H9 (cell line): Measurements from ENCODE around the gene AP3S2. TPM values are rescaled to one million over a fixed set of nuclear protein-coding genes. Genes with fewer than 3 reads are reported as not detected.

Experiments
- DNase-seq: peaks from one replicate; pipeline ENCODE4 v3.0.0-alpha.2; 2017
- H2AFZ ChIP-seq: one replicate; pipeline ENCODE4 v1.6.1; 2013; ENCODE audit warnings: mild to moderate bottlenecking, low read length, control low read depth, moderate library complexity
- H2AK5ac ChIP-seq: 2 replicates; pipeline ENCODE4 v1.6.1; 2013; ENCODE audit warnings: low read length, control low read depth, mixed read lengths; ENCODE audit not compliant: insufficient read length
- H2BK120ac ChIP-seq: one replicate; pipeline ENCODE4 v1.6.1; 2013; ENCODE audit warnings: low read depth, mild to moderate bottlenecking, low read length, control low read depth, inconsistent platforms; ENCODE audit not compliant: poor library complexity, severe bottlenecking
- H2BK12ac ChIP-seq: 2 replicates; pipeline ENCODE4 v1.6.1; 2013; ENCODE audit warnings: low read length, control low read depth, mixed read lengths, low read depth; ENCODE audit not compliant: insufficient read length
- H2BK15ac ChIP-seq: 2 replicates; pipeline ENCODE4 v1.6.1; 2013; ENCODE audit warnings: low read depth, low read length, control low read depth
- H2BK20ac ChIP-seq: one replicate; pipeline ENCODE4 v1.6.1; 2013; ENCODE audit warnings: low read depth, mild to moderate bottlenecking, low read length, control low read depth, inconsistent platforms; ENCODE audit not compliant: poor library complexity, severe bottlenecking
- H2BK5ac ChIP-seq: 2 replicates; pipeline ENCODE4 v1.6.1; 2013; ENCODE audit warnings: low read length, control low read depth, mixed read lengths; ENCODE audit not compliant: insufficient read length
- H3K14ac ChIP-seq: 2 replicates; pipeline ENCODE4 v1.6.1; 2013; ENCODE audit warnings: low read length, control low read depth; ENCODE audit not compliant: insufficient read depth
- H3K18ac ChIP-seq: 2 replicates; pipeline ENCODE4 v1.6.1; 2013; ENCODE audit warnings: low read depth, mild to moderate bottlenecking, mixed read lengths, low read length, control low read depth; ENCODE audit not compliant: insufficient read length
- H3K23ac ChIP-seq: 2 replicates; pipeline ENCODE4 v1.6.1; 2013; ENCODE audit warnings: low read length, control low read depth, mixed read lengths, low read depth; ENCODE audit not compliant: insufficient read length
- H3K23me2 ChIP-seq: 2 replicates; pipeline ENCODE4 v1.6.1; 2013; ENCODE audit warnings: low read depth, mild to moderate bottlenecking, mixed read lengths, low read length, control low read depth; ENCODE audit not compliant: insufficient read length, poor library complexity, severe bottlenecking
- H3K27ac ChIP-seq: 2 replicates; pipeline ENCODE4 v1.5.1; 2013; ENCODE audit warnings: low read length, control low read depth, mixed read lengths, low read depth; ENCODE audit not compliant: insufficient read length
- H3K27me3 ChIP-seq: 2 replicates; pipeline ENCODE4 v1.6.1; 2013; ENCODE audit warnings: low read length, control low read depth, inconsistent platforms; ENCODE audit not compliant: insufficient read depth
- H3K4ac ChIP-seq: 2 replicates; pipeline ENCODE4 v1.6.1; 2013; ENCODE audit warnings: low read depth, mild to moderate bottlenecking, control low read depth, inconsistent platforms, low read length, moderate library complexity
- H3K4me1 ChIP-seq: 2 replicates; pipeline ENCODE4 v1.6.1; 2013; ENCODE audit warnings: low read length, control low read depth, inconsistent platforms; ENCODE audit not compliant: insufficient read depth
- H3K4me2 ChIP-seq: 2 replicates; pipeline ENCODE4 v1.6.1; 2013; ENCODE audit warnings: low read length, control low read depth, mixed read lengths; ENCODE audit not compliant: insufficient read length, insufficient read depth
- H3K56ac ChIP-seq: 2 replicates; pipeline ENCODE4 v1.6.1; 2013; ENCODE audit warnings: low read depth, mild to moderate bottlenecking, mixed read lengths, low read length, control low read depth; ENCODE audit not compliant: insufficient read length
- H3K79me1 ChIP-seq: 2 replicates; pipeline ENCODE4 v1.6.1; 2013; ENCODE audit warnings: low read depth, mild to moderate bottlenecking, moderate library complexity, low read length, control low read depth, inconsistent platforms; ENCODE audit not compliant: insufficient read depth, poor library complexity, severe bottlenecking
- H3K79me2 ChIP-seq: 2 replicates; pipeline ENCODE4 v1.6.1; 2013; ENCODE audit warnings: low read length, control low read depth, inconsistent platforms; ENCODE audit not compliant: insufficient read depth
- H3K9ac ChIP-seq: 2 replicates; pipeline ENCODE4 v1.6.1; 2013; ENCODE audit warnings: low read length, control low read depth, mixed read lengths; ENCODE audit not compliant: insufficient read length; ENCODE audit errors: extremely low read depth
- H3K9me3 ChIP-seq: one replicate; pipeline ENCODE4 v1.6.1; 2013; ENCODE audit warnings: low read depth, low read length, inconsistent platforms; ENCODE audit not compliant: control insufficient read depth
- H3T11ph ChIP-seq: one replicate; pipeline ENCODE4 v1.6.1; 2013; ENCODE audit warnings: mild to moderate bottlenecking, low read length, control low read depth, inconsistent platforms
- H4K20me1 ChIP-seq: one replicate; pipeline ENCODE4 v1.6.1; 2013; ENCODE audit not compliant: control insufficient read depth, insufficient read length, insufficient read depth
- H4K5ac ChIP-seq: 2 replicates; pipeline ENCODE4 v1.6.1; 2013; ENCODE audit warnings: low read depth, mild to moderate bottlenecking, mixed read lengths, low read length, control low read depth; ENCODE audit not compliant: insufficient read length
- H4K8ac ChIP-seq: replicated peaks from 2 replicates; pipeline ENCODE4 v1.6.1; 2013; ENCODE audit warnings: low read length, control low read depth, mixed read lengths, low read depth; ENCODE audit not compliant: insufficient read length
- H4K91ac ChIP-seq: 2 replicates; pipeline ENCODE4 v1.6.1; 2013; ENCODE audit warnings: low read depth, mild to moderate bottlenecking, moderate library complexity, mixed read lengths, low read length, control low read depth; ENCODE audit not compliant: insufficient read length
- H3K27ac Mint-ChIP-seq, 3 experiments: 2 replicates in 2 of 3; 3 replicates in 1 of 3; pipeline ENCODE4 v1.8.0; 2020 to 2021; ENCODE audit warnings: mixed read lengths in 3 of 3, mild to moderate bottlenecking in 1 of 3, moderate library complexity in 1 of 3
- H3K27me3 Mint-ChIP-seq: 2 replicates; pipeline ENCODE4 v1.8.0; 2021; ENCODE audit warnings: low read depth, mild to moderate bottlenecking, moderate library complexity, mixed read lengths
- H3K36me3 Mint-ChIP-seq, 3 experiments: 2 replicates in 2 of 3; 3 replicates in 1 of 3; pipeline ENCODE4 v1.8.0; 2020 to 2021; ENCODE audit warnings: low read depth in 3 of 3, mixed read lengths in 3 of 3; ENCODE audit not compliant: insufficient read depth in 1 of 3
- H3K4me1 Mint-ChIP-seq, 2 experiments: 2 replicates each; pipeline ENCODE4 v1.8.0; 2020; ENCODE audit warnings: mixed read lengths in 2 of 2
- H3K4me3 Mint-ChIP-seq, 2 experiments: 2 replicates in 1 of 2; 3 replicates in 1 of 2; pipeline ENCODE4 v1.8.0; 2020 to 2021; ENCODE audit warnings: mild to moderate bottlenecking in 2 of 2, mixed read lengths in 2 of 2, moderate library complexity in 1 of 2
- H3K9me3 Mint-ChIP-seq, 2 experiments: 2 replicates in 1 of 2; 3 replicates in 1 of 2; pipeline ENCODE4 v1.8.0; 2020; ENCODE audit warnings: mild to moderate bottlenecking in 2 of 2, mixed read lengths in 2 of 2, moderate library complexity in 1 of 2
- WGBS: extraction: QIAGEN DNeasy Blood & Tissue Kit; methylation state at CpG from one replicate; pipeline ENCODE4 v1.1.7; 2013; ENCODE audit warnings: missing lambda C conversion rate, low lambda C conversion rate, mixed read lengths; ENCODE audit not compliant: insufficient read length; ENCODE audit errors: extremely low coverage; 5-methylcytosine and 5-hydroxymethylcytosine counted together
- total RNA-seq: library from RNA; stranded (reverse); gene quantifications from 2 replicates; pipeline ENCODE4 v1.2.1, GENCODE V29; 2021
- TF ChIP-seq, protein P1 (sequence below): fragments of 200-600 bp; sonication (generic); conservative IDR thresholded peaks from 3 replicates; pipeline ENCODE4 v1.8.0; 2021; ENCODE audit warnings: antibody characterized with exemption, mild to moderate bottlenecking

The AP3S2 gene
- total RNA-seq, 1 experiment from 2014 or later, result 33.9 TPM

GRCh38 chr15:89785064-89785773, 108.6 kb downstream of the AP3S2 start:
- Histone ChIP-seq H4K5ac (no peak overlapping the region), H3K27me3 (no peaks in the 10 kb centered on the region), H2AFZ (no peak overlapping the region), H2AK5ac (no peak overlapping the region), H3T11ph (no peak overlapping the region), H3K9me3 (no peaks in the 10 kb centered on the region), H2BK20ac (no peak overlapping the region), H3K4me1 (peaks cover 6% of the 10 kb centered on the region), H4K8ac (no peak overlapping the region), H4K91ac (no peak overlapping the region), H2BK15ac (no peak overlapping the region), H2BK12ac (no peak overlapping the region), H3K14ac (no peak overlapping the region), H3K79me1 (no peaks in the 10 kb centered on the region), H3K27ac (no peak overlapping the region), H2BK5ac (no peak overlapping the region), H3K56ac (no peak overlapping the region), H3K4ac (no peak overlapping the region), H4K20me1 (no peaks in the 10 kb centered on the region), H3K23me2 (no peaks in the 10 kb centered on the region), H3K9ac (no peak overlapping the region), H3K79me2 (no peaks in the 10 kb centered on the region), H3K18ac (no peak overlapping the region), H3K4me2 (no peak overlapping the region), H3K23ac (no peak overlapping the region), H2BK120ac (no peak overlapping the region)
- H3K4me1 Mint-ChIP-seq, result peaks cover 21 to 24% of the 10 kb centered on the region in 2 experiments
- H3K4me3 Mint-ChIP-seq, result no peak overlapping the region
- peaks cover 4 to 9% (median 5%) of the 10 kb centered on the region in 3 experiments; a peak in 5 of 7 replicates for H3K36me3 Mint-ChIP-seq
- WGBS, result no CpG with 5 or more reads among the region's 13 CpGs
- no peak overlapping the region for H3K27ac Mint-ChIP-seq
- peak; percentile 24 for DNase-seq
- TF ChIP-seq, protein P1, sequence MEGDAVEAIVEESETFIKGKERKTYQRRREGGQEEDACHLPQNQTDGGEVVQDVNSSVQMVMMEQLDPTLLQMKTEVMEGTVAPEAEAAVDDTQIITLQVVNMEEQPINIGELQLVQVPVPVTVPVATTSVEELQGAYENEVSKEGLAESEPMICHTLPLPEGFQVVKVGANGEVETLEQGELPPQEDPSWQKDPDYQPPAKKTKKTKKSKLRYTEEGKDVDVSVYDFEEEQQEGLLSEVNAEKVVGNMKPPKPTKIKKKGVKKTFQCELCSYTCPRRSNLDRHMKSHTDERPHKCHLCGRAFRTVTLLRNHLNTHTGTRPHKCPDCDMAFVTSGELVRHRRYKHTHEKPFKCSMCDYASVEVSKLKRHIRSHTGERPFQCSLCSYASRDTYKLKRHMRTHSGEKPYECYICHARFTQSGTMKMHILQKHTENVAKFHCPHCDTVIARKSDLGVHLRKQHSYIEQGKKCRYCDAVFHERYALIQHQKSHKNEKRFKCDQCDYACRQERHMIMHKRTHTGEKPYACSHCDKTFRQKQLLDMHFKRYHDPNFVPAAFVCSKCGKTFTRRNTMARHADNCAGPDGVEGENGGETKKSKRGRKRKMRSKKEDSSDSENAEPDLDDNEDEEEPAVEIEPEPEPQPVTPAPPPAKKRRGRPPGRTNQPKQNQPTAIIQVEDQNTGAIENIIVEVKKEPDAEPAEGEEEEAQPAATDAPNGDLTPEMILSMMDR, result no peak
- H3K27me3 Mint-ChIP-seq, result peaks cover 25% of the 10 kb centered on the region
- H3K9me3 Mint-ChIP-seq, result peaks cover 9 to 12% of the 10 kb centered on the region in 2 experiments
